ENCODE data around the gene TMCC3.
A peak's percentile ranks its signal among the peaks of the same experiment; 100 is the strongest.
"Not testable (repeated sequence)": the region's sequence is repeated elsewhere in the genome, so short reads cannot be mapped to it uniquely, and the experiment has no call there.

TMCC3 gene

DNA sequence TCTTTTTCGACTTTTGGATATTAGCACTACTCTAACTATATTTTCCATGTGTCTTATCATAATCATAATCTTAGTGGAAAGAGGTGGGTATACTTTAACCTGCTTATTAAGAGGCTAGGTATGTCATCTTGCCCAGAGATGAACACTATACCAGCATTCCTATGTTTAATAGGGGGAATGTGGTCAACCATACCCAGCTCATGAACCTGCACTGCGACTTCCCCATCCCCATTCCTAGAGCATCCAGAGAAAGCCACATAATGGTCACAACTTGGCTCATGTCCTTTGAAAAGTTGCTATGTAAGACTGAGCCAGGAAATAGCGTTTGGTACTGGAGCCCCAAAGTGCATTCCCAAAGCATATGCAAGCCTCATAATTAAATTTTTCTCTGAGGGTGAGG, 55.2 kb downstream of the TMCC3 start:
- DNase-seq: no peak

DNA sequence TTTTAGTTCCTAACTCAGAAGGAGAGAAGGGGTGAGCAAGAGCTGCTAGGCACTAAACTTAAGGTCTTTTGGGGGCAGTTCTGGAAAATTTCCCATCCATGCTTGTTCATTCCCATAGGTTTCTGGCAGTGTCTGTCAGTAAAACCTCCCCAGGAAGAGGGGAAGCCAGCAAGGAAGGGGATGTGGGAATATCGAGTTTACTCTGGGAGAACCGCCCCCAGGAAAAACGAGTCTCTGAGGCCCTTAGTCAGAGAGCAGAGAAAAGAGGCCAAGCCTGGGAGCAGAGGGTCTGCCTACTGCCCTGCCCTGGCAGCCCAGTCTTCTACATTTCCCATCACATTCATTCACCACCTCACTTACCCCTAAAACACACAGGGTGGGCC, 55.9 kb downstream of the TMCC3 start:
- no peak for DNase-seq

DNA sequence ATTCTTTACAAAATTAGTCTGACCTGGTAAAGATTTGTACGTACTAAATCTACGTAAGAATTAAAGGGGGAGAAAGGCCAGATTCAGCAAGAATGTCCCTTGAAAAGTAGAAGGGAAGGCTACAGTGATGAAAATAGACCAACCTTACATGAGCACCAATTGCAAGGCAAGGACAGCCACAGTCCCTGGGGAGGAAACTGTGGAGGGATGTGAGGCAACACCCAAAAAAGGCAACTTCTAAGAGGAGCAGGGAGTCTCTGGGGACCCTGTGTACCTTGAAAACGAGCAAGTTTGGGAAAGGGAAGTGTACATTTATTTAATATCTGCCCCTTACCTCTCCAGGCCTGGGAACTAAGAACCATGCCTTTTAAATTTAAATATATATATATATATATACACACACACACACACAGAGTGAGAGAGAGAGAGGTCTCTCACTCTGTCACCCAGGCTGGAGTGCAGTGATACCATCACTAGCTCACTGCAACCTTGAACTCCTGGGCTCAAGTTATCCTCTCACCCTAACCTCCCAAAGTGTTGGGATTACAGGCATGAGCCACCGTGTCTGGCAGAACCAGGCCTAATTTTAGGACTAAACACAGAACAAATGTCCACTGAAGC, 56.4 kb downstream of the TMCC3 start:
- no peak for DNase-seq

DNA sequence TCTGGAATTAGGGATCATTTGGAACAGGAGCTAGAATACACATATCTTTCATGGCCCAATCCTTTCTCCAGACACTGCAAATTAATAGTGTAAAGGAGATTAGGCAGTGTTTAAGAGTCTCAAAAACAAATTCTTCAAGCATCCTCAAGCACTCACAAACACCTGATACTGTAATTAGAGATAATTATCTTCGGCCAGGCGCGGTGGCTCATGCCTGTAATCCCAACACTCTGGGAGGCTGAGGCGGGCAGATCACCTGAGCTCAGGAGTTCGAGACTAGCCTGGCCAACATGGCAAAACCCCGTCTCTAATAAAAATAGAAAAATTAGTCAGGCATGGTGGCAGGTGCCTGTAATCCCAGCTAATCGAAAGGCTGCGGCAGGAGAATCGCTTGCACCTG, 57.6 kb downstream of the TMCC3 start:
- DNase-seq: not testable (repeated sequence)

DNA sequence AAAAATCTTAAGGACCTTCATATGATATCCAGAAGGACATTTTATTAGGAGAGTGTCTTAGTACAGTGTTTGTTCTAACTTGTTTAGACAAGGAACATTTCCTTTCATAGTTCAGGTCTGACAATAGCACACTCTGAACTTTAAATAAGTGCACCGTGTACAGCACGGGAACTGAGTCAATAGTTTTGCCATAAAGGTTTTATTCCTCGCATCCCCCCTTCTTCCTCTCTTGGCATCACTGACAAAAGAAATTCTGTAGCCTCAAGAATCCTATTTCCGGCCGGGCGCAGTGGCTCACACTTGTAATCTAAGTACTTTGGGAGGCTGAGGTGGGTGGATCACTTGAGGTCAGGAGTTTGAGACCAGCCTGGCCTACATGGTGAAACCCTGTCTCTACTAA, 58.3 kb downstream of the TMCC3 start:
- DNase-seq: no peak

- DNase-seq: no peak
Measured at GRCh38 chr12:94590428-94590827, 59.9 kb downstream of the TMCC3 start.

- no peak for DNase-seq
Measured at GRCh38 chr12:94589591-94590001, 60.8 kb downstream of the TMCC3 start.

GRCh38 chr12:94588346-94588745, 62.0 kb downstream of the TMCC3 start:
- DNase-seq: no peak

- no peak for DNase-seq
Measured at GRCh38 chr12:94587266-94588241, 62.8 kb downstream of the TMCC3 start.

- no peak for DNase-seq
Measured at GRCh38 chr12:94586589-94587259, 63.6 kb downstream of the TMCC3 start.

- no peak for DNase-seq
Measured at GRCh38 chr12:94585626-94586025, 64.7 kb downstream of the TMCC3 start.

- no peak for DNase-seq
Measured at GRCh38 chr12:94584377-94584776, 66.0 kb downstream of the TMCC3 start.

GRCh38 chr12:94582591-94582990, 67.8 kb downstream of the TMCC3 start:
- no peak for DNase-seq

GRCh38 chr12:94575645-94576403, 74.5 kb downstream of the TMCC3 start:
- no peak for DNase-seq

DNA sequence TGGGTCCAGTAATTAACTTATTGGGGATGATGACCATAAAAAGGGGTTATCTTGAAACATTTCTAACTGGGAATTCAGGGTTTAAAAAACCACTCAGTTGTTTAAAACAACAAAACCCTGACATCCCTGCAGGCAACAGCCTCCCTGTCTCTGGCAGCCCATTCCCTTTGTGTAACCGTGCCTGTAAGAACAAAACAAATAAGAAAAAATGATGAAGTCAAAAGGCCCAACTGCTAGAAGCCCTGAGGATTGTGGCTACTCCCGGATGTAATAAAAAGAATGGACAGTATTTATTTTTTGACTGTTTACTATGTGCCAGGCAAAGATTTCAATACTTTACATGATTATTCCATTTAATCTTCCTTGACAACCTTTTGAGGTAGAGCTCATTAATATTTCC, 75.3 kb downstream of the TMCC3 start:
- no peak for DNase-seq

DNA sequence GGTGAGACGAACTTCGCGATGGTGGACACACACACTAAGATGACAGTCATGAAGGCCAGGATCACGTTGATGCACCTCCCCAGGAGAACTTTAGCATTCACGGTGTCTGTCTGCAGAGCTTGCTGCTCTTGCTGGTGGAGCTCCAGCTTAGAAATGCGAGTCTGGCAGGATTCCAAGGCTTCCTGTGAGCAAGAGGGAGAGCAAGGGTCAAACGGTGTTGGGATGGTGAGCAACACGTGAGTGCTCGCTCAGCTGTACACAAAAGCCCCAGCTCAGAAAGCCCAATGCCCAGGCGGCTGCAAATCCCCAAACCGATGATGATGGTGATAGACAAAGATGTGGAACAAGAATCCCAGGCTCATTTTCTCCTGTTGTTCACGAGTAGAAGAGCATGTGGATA, 78.8 kb downstream of the TMCC3 start:
- no peak for DNase-seq

GRCh38 chr12:94570161-94570560, 80.2 kb downstream of the TMCC3 start:
- DNase-seq: peak in 1 of 2 experiments; percentile 50

DNA sequence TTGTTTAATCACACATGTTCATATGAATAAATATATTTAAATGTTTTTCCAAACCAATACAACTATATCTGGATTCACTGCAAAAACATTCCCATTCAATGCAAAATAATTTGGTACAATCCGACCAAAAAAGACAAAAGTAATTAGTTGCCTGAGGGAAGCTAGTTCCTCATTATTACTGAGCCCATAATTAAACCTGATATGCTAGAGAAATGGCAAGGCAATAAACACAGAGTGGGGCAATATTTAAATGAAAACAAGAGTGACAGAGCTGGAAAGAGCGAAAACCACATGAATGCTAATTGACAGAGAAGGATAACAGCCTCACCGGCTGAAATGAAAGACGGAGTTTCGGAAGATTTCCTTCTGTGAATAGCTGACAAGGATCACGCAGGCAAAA, 82.6 kb downstream of the TMCC3 start:
- DNase-seq: no peak

- DNase-seq: no peak
Measured at GRCh38 chr12:94566345-94566744, 84.0 kb downstream of the TMCC3 start.

DNA sequence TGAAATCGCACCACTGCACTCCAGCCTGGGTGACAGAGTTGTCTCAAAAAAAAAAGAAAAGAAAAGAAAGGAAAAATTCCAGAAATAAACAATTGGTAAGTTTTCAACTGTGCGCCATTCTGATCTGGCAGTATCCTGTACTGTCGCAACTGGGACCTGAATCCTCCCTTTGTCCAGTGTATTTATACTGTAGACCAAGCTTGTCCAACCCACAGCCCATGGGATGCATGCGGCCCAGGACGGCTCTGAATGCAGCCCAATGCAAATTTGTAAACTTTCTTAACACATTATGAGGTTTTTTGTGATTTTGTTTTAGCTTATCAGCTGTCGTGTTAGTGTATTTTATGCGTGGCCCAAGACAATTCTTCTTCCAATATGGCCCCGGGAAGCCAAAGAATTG, 84.7 kb downstream of the TMCC3 start:
- DNase-seq: no peak

DNA sequence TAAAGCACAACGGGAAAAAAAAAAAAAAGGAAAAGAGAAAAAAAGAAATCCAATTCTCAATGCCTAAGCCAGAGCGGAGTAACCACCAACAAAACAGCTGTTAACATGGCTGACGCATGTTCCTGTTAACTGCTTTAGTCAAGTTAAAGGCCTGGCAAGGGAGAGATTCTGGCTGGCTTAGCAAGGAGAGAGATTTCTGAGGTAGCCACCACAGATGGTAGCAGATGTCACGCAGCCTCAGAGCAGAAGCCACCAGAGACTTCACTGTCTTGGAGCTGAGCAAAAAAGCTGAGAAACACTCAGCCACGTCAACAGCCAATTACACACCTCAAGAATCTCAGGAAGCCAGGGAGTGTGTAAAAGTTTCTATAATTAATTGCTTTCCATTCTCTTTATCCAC, 87.1 kb downstream of the TMCC3 start:
- DNase-seq: no peak

DNA sequence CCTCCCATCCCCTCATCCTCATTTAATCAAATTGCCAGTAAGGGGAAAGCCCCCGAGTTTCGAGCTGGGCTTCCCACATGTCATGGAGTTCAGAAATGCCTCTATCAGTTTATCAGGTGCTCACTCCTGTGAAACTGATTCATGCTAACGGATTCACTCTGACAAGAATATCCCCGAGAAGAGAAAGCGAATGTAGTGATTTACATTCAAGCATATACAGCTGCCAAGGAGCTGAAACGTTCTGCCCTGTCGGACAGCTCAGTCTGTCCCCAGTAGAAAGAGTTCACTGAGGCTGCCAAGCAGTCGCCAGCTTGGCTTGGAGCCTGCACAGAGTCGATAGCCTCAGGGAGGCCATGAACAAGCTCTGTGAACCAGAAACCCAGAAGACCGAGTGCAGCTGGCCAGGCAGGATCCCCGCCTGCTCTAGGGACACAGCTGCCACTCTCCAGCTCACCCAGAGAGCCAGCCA, 88.4 kb downstream of the TMCC3 start:
- DNase-seq: no peak
